ENCODE data around the gene PDP2. TPM values are rescaled to one million over a fixed set of nuclear protein-coding genes. Genes with fewer than 3 reads are reported as not detected.

PDP2 gene
- total RNA-seq, 3 donors from 2014 or later = 15.5 to 23.5 (median 23.2) TPM

- Histone ChIP-seq H3K36me3 (ENCODE audit: low read depth) (no peaks in the 10 kb centered on the region), H3K4me3 (no peak overlapping the region), H3K9me3 (no peaks in the 10 kb centered on the region), H3K4me1 (ENCODE audit: low read depth) (peaks cover 32% of the 10 kb centered on the region)
- DNase-seq (peak in 1 of 3 donors; percentile 22), ATAC-seq (no peak)
- intact Hi-C loops (cut with DNase I, micrococcal nuclease) = no loop called here
- no peak for TF ChIP-seq CTCF (IDR thresholded peaks at IDR 0.05)
These were observed 22.6 kb downstream of the PDP2 start for GRCh38 chr16:66902648-66903543.

DNA sequence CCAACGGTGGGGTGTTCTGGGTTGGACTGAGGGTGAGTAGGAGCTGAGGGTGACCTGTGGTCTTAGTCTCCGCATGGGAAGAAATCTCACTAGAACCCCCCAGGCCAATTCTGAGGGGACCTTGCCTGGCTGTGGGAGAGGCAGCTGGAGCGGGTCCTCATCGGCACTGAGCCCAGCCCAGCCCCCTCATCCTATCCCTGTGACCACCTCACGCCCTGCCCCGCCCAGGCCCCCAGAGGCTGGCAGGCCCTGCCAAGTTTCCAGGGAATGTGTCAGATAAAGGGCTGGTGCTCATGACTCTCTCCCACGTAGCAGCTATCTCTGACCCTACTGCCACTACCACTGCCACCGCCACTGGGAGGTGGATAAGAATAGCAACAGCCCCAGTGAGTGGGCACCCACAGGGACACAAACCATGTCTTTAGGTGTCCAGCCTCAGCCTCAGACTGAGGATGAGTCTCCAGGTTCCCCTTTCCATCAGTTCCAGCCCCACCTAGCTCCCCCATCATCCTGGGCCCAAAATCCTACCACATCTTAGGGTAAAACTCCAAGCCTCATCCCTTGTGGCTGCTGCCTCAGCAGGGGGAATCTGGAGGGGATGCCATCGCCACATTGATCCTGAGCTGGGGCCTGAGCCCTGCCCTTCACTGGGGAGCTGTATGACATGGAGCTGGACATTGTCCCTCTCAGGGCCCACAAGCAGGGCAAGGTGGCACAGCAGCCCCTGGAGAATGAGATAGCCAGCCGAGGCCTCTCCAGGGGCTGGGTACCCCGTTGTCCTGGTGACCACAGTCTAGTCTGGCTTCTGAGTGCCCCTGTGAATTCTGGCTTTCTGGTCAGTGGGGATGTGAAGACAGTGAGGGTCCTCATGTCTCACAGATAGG is 23.5 kb downstream of the PDP2 start:
- peaks cover 32% of the 10 kb centered on the region for H3K4me1 ChIP-seq (ENCODE audit: low read depth)
- H3K4me3 ChIP-seq = no peak overlapping the region
- intact Hi-C loops (cut with DNase I, micrococcal nuclease) = no loop called here
- DNase-seq (peak in 1 of 3 donors; percentile 27), ATAC-seq (no peak)
- no peaks in the 10 kb centered on the region for H3K9me3 ChIP-seq
- H3K36me3 ChIP-seq (ENCODE audit: low read depth) = no peaks in the 10 kb centered on the region
- TF ChIP-seq CTCF (IDR thresholded peaks at IDR 0.05) = no peak

- no peaks in the 10 kb centered on the region for H3K9me3 ChIP-seq
- DNase-seq = no peak
- intact Hi-C loops (cut with DNase I, micrococcal nuclease) = no loop called here
- no peak for ATAC-seq
- no peak overlapping the region for H3K4me3 ChIP-seq
- no peaks in the 10 kb centered on the region for H3K36me3 ChIP-seq (ENCODE audit: low read depth)
- no peak for TF ChIP-seq CTCF (IDR thresholded peaks at IDR 0.05)
- peaks cover 31% of the 10 kb centered on the region for H3K4me1 ChIP-seq (ENCODE audit: low read depth)
These were observed 24.1 kb downstream of the PDP2 start for GRCh38 chr16:66904428-66904845.

DNA sequence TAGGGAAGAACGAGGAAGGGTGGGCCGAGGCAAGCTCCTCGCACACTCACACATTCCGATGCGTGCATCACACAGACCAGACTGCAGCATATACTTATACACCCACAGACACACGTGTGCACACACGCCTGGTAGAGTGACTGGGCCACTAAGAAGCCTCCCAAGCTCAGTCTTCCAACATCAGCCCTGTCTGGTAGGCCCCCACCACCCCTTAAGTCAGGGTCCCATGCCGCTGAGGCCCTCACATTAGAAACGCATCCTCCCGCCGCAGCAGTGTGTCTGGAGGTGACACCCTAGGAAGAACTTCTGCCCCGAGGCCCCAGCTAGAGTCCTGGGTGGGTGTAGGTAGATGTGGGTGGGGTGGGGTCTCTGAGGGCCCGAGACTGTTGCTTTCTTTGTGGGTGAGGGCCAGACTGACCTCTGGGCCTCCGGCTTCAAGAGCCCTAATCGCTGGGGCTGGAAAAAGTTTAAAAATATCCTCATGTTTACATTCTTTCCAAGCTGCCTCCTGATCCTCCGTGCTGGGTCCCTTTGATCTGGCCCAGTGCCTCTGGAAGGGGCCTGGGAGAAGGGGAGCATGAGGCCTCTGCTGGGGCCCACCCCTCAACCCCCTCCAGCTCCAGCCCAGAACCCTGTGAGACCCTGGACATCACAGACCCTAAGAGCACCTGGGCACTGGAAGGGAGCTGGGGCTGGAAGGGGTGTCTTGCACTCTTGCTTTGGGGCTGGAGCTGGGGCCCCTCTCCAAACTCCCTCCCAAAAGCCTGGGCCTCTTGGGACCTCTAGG is 24.7 kb downstream of the PDP2 start:
- peak in 1 of 3 donors; percentile 31 for DNase-seq
- intact Hi-C loops (cut with DNase I, micrococcal nuclease) = no loop called here

More for the DNA sequence above, 24.7 kb downstream of the PDP2 start:
- Histone ChIP-seq H3K4me3 (no peak overlapping the region), H3K4me1 (ENCODE audit: low read depth) (peaks cover 26% of the 10 kb centered on the region), H3K36me3 (ENCODE audit: low read depth) (no peaks in the 10 kb centered on the region), H3K9me3 (no peaks in the 10 kb centered on the region)
- no peak for TF ChIP-seq CTCF (IDR thresholded peaks at IDR 0.05)
- ATAC-seq = no peak

All from mucosa of descending colon (tissue), 3 donors.